Bronchial epithelial cell (primary cell): ENCODE results near the gene FKBP9. TPM values are rescaled to one million over a fixed set of nuclear protein-coding genes. Genes with fewer than 3 reads are reported as not detected.
"Not testable (repeated sequence)": the region's sequence is repeated elsewhere in the genome, so short reads cannot be mapped to it uniquely, and the experiment has no call there.

Experiments
- DNase-seq: peaks from one replicate; pipeline ENCODE4 v3.0.0-alpha.2; 2010; ENCODE audit warnings: low read depth
- FAIRE-seq: peaks from 2 replicates; lab custom pipeline; 2011; peaks lifted over from hg19 to GRCh38; lab: Jason Lieb, UNC
- H3K27me3 ChIP-seq: 2 replicates; pipeline ENCODE4 v1.5.1; 2011; ENCODE audit warnings: low read length; ENCODE audit not compliant: control insufficient read depth, insufficient read depth
- H3K36me3 ChIP-seq: 2 replicates; pipeline ENCODE4 v1.5.1; 2011; ENCODE audit warnings: low read length; ENCODE audit not compliant: control insufficient read depth, insufficient read depth
- H3K4me3 ChIP-seq: 2 replicates; pipeline ENCODE4 v1.5.1; 2011; ENCODE audit warnings: mild to moderate bottlenecking, low read depth, low read length, control low read depth
- CTCF ChIP-seq: IDR thresholded peaks from 2 replicates; pipeline ENCODE4 v1.5.1; 2011; ENCODE audit warnings: mild to moderate bottlenecking, moderate library complexity, low read length, control low read depth, inconsistent platforms; ENCODE audit not compliant: insufficient read depth, severe bottlenecking
- total RNA-seq: library from RNA; depleted of rRNA; stranded (reverse); fragments of >200 nt; gene quantifications from 2 replicates; pipeline ENCODE4 v1.2.1, GENCODE V29; 2014

Gene FKBP9
- total RNA-seq, 1 donor from 2014 or later, result 468 TPM

DNA sequence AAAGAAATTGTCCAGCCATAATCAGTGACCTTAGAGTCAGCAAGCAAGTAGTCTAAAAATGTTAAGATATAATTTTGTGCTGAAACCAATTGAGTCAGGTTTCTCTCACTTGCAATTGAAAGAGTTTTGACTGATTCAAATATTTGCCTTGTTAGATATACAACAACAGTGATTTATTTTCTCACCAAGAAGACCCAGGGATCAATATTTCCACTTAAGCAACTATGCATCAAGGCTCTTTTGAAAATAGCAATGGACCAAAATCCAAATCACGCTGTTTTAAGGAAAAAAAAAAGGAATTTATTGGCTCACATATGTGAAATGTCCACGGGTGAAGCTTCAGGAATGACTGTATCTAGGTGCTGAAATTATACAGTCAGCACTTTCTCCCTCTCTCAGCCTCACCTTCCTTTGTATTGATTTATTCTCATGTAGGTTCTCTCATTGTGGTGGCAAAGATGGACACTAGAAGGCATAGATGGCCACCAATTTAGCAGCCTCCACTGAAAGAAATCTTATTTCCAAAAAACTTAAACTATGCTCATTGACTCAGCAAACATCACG, 9.7 kb upstream of the FKBP9 start:
- no peak overlapping the region for H3K4me3 ChIP-seq
- FAIRE-seq, result no peak
- no peaks in the 10 kb centered on the region for H3K36me3 ChIP-seq

GRCh38 chr7:32948202-32948601, 9.0 kb upstream of the FKBP9 start:
- DNase-seq (no peak), FAIRE-seq (no peak)

More for the DNA sequence above, 9.7 kb upstream of the FKBP9 start:
- DNase-seq, result no peak
- no peak for TF ChIP-seq CTCF
- H3K27me3 ChIP-seq, result no peaks in the 10 kb centered on the region

GRCh38 chr7:32952876-32953275, 4.4 kb upstream of the FKBP9 start:
- Histone ChIP-seq H3K4me3 (no peak overlapping the region), H3K27me3 (no peaks in the 10 kb centered on the region), H3K36me3 (no peaks in the 10 kb centered on the region)
- FAIRE-seq (no peak), DNase-seq (no peak)
- TF ChIP-seq CTCF, result no peak

More at GRCh38 chr7:32948202-32948601, 9.0 kb upstream of the FKBP9 start:
- Histone ChIP-seq H3K27me3 (no peaks in the 10 kb centered on the region), H3K4me3 (no peak overlapping the region), H3K36me3 (no peaks in the 10 kb centered on the region)
- TF ChIP-seq CTCF, result no peak

DNA sequence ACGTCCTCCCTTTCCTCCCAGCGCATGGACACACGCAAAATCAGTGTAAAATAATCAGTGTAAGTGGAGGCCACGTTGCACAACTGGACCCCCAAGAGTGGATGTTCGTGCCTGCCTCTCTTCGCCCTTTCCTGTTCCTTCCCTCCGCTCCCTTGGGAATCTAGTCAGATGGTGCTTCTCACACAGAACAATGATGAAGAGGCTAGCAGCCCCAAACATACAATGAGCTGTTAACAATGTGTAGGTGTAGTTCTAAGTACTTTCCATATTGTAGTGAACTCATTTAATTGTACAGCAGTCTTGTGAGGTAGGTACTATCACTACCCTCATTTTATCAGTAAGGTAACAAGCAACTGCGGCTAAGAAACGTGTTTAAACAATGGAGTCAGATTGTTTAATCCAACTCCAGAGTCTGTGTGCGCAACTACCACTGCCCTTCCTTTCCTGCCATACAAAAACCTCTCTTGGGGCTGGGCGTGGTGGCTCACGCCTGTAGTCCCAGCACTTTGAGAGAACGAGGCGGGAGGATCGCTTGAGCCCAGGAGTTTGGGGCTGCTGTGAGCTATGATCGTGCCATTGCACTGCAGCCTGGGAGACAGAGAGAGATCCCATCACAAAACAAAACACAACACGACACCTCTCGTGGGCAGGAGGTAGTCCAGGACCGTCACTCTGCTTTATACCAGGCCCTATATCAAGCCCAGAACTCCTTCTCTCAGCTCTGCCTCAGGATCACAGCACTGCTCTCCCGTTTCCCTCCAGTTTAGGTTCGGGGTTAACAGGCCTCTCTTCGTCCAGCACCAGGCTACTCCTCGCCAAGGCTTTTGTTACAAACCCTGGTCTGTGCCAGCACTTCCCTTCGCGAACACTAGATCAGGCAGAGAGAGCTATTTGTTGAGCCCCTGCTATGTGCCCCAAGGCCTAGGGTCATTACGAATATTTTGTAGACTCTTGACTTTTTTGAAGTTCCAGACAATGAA, 1.1 kb downstream of the FKBP9 start:
- peak; percentile 68 for DNase-seq
- Histone ChIP-seq H3K27me3 (no peaks in the 10 kb centered on the region), H3K4me3 (peak overlapping the region; percentile 98), H3K36me3 (no peaks in the 10 kb centered on the region)
- TF ChIP-seq CTCF, result no peak
- FAIRE-seq, result no peak

- not testable (repeated sequence) for H3K36me3 ChIP-seq, H3K27me3 ChIP-seq, H3K4me3 ChIP-seq, DNase-seq, FAIRE-seq
Measured at GRCh38 chr7:32963880-32964301, 6.7 kb downstream of the FKBP9 start.

DNA sequence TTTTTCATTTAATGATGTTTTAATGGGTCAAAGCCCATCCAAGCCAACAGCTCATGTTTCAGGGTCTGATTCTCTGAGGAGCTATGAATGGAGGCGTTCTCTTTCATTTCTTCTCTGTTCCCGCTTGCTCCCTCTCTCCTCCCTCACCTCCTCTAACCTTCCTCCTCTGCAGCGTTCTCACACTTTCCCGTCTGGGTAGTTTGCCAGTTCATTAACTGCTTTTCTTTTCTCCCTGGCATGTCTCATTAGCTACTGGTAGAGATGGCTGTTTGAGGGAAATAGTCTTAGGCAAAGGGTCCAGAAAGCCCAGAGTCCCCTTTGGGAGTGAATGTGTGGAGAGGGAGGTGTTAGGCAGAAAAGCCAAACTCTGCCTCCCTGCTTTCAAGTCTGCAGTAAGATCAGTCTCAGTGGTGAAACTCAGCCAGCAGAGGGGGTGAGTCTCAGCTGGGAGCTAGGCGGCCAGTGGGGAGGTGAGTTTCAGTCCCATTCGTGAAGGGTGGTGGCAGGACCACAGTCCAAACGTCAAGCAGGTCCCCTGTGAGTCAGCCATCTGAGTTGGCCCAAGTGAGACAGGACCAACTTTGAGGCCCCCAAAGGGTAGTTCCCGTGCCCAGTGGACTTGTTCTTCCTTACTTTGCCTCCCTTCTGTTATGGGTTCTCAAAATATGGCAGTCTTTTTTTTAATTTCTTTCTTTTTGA, 7.4 kb downstream of the FKBP9 start:
- not testable (repeated sequence) for H3K4me3 ChIP-seq, H3K36me3 ChIP-seq, H3K27me3 ChIP-seq, FAIRE-seq, DNase-seq
- peak; percentile 25 for TF ChIP-seq CTCF

GRCh38 chr7:32966489-32967267, 9.4 kb downstream of the FKBP9 start:
- not testable (repeated sequence) for FAIRE-seq, H3K4me3 ChIP-seq, H3K36me3 ChIP-seq, DNase-seq, H3K27me3 ChIP-seq

GRCh38 chr7:32967268-32967582, 10.0 kb downstream of the FKBP9 start:
- DNase-seq, FAIRE-seq, H3K36me3 ChIP-seq, H3K27me3 ChIP-seq, H3K4me3 ChIP-seq: not testable (repeated sequence)
